ENCODE results near the gene ORAI2.

Gene ORAI2
- total RNA-seq: 35.9 to 54.6 (median 43.2) reads per million in 3 donors

DNA sequence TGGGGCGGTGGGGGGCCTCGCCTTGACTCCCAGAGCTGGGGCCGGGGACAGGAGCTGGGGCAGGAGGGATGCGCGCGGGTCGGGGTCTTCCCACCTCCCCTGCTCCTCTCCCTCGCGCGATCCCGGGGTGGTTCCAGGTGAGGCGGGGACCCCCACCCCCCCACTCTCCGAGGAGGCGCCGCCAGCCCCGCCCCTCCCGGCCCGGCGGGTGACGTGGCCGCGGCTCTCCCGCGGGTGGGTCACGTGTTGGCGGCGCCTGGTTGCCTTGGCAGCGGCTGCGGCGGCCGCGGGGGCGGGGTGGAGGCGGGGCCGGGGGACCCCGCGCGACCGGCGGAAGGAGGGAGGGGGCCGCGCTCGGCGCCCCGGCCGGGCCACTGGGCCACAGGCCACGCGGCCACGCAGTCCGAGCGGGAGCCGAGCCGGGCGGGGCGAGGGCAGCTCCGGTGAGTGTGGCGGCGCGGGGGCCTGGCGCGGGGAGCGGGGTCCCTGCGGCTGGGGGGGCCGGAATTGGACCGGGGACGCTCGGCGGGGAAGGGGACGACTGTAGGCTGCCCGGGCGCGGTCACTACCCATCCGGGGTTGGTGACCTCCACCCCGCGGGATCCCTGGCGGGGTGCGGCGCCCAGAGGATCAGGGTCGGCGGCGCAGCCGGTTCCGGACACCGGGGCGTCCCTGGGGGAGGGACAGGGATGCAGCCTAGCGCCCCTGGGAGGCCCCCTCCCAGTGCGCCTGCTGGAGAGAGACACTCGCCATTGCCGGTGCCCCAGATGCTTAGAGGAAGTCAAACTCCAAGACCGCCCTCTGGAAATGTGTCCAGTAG, at the start of gene ORAI2:
Gene ORAI2 (plus strand): TSS at position 357 of the 820 bp plus-strand sequence. CDS start 5,382 bp downstream, outside the sequence.
- Histone ChIP-seq H3K4me3 (ENCODE audit: insufficient read depth, low read depth, low read length, poor library complexity, severe bottlenecking) (peak within 1 kb of the TSS; percentile 88), H3K4me1 (ENCODE audit: control insufficient read depth, insufficient read depth, low read length, poor library complexity, severe bottlenecking) (peaks cover 53% of the 10 kb centered on the region), H3K36me3 (ENCODE audit: control insufficient read depth, insufficient read depth, low read length) (peaks cover 4% of the 10 kb centered on the region), H3K27ac (ENCODE audit: insufficient read depth, low read length, poor library complexity, severe bottlenecking) (peak within 1 kb of the TSS; percentile 95), H3K27me3 (replicated peaks; ENCODE audit: control insufficient read depth, insufficient read depth, low read length, poor library complexity, severe bottlenecking) (no peaks in the 10 kb centered on the region), H3K9me3 (ENCODE audit: control insufficient read depth, low read length) (no peaks in the 10 kb centered on the region)
- DNase-seq: peak; percentile 79 to 85 (median 83)

DNA sequence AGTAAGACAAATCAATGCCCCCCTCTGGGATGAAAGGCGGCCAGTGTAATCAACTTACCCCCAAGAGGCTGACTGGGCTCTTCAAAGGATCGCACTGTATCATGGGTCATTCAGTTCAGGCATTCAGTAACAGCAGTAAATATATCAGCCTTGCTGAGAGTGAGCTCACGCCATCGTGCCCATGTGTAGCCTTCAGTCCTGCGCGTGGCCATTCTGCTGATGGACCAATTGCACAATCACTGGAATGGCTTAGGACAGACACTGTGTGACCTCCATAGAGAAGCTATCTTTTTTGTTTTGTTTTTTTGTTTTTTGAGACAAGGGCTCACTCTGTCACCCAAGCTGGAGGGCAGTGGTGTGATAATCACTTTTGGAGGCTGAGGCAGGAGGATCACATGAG, 46.3 kb upstream of the ORAI2 start:
- Histone ChIP-seq H3K36me3 (ENCODE audit: control insufficient read depth, insufficient read depth, low read length) (peaks cover 7% of the 10 kb centered on the region), H3K4me3 (ENCODE audit: insufficient read depth, low read depth, low read length, poor library complexity, severe bottlenecking) (no peak overlapping the region), H3K4me1 (ENCODE audit: control insufficient read depth, insufficient read depth, low read length, poor library complexity, severe bottlenecking) (no peaks in the 10 kb centered on the region)

DNA sequence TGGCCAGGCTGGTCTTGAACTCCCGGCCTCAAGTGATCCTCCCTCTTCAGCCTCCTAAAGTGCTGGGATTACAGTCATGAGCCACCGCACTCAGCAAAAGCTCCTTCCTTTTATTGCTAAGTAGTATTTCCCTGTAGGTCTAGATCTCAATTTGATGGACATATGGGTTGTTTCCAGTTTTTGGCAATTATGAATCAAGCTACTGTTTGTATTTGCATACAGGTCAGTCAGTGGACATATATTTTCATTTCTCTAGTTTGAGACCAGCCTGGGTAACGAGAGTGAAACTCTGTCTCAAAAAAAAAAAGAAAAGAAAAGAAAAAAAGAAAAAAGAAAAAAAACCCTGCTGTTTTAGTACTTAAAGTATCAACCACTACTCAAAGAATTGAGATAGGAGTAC, 43.6 kb upstream of the ORAI2 start:
- DNase-seq: no peak
- H3K9me3 ChIP-seq (ENCODE audit: control insufficient read depth, low read length): no peaks in the 10 kb centered on the region
- no peak overlapping the region for H3K27ac ChIP-seq (ENCODE audit: insufficient read depth, low read length, poor library complexity, severe bottlenecking)
- no peak overlapping the region for H3K4me3 ChIP-seq (ENCODE audit: insufficient read depth, low read depth, low read length, poor library complexity, severe bottlenecking)
- no peaks in the 10 kb centered on the region for H3K4me1 ChIP-seq (ENCODE audit: control insufficient read depth, insufficient read depth, low read length, poor library complexity, severe bottlenecking)
- peaks cover 7% of the 10 kb centered on the region for H3K36me3 ChIP-seq (ENCODE audit: control insufficient read depth, insufficient read depth, low read length)
- no peaks in the 10 kb centered on the region for H3K27me3 ChIP-seq (replicated peaks; ENCODE audit: control insufficient read depth, insufficient read depth, low read length, poor library complexity, severe bottlenecking)

More for the DNA sequence above, 46.3 kb upstream of the ORAI2 start:
- H3K27ac ChIP-seq (ENCODE audit: insufficient read depth, low read length, poor library complexity, severe bottlenecking): no peak overlapping the region
- no peaks in the 10 kb centered on the region for H3K27me3 ChIP-seq (replicated peaks; ENCODE audit: control insufficient read depth, insufficient read depth, low read length, poor library complexity, severe bottlenecking)
- DNase-seq: no peak
- H3K9me3 ChIP-seq (ENCODE audit: control insufficient read depth, low read length): no peaks in the 10 kb centered on the region

DNA sequence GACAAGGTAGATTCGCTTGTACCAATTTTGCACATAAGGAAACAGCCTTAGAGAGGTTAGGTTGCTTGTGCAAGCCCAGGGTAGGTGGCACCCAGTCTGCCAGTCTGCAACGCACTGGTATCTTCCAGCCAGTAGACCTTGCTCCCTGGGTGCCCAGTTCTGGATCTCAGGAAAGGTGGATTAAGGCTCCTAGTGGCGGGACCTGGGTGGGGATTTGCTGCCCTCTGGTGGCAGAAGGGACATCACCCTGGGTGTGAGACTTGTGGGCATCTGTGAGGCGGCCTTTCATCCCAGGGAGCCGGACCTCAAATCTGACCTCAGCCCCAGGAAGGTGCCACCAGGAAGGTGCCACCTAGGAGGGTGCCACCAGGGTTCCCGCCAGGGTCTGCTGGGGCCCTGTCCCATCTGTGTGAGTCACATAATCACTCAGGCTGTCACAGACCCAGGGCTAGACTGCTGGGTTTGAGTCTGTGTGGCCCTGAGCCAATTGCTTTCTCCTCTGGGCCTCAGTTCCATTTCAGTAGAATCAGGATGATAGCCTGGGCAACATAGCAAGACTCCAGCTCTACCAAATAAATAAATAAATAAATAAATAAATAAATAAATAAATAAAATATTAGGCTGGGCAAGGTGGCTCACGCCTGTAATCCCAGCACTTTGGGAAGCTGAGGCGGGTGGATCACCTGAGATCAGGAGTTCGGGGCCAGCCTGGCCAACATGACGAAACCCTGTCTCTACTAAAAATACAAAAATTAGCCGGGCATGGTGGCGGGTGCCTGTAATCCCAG, 42.5 kb upstream of the ORAI2 start:
- Histone ChIP-seq H3K4me1 (ENCODE audit: control insufficient read depth, insufficient read depth, low read length, poor library complexity, severe bottlenecking) (peaks cover 5% of the 10 kb centered on the region), H3K4me3 (ENCODE audit: insufficient read depth, low read depth, low read length, poor library complexity, severe bottlenecking) (no peak overlapping the region), H3K9me3 (ENCODE audit: control insufficient read depth, low read length) (no peaks in the 10 kb centered on the region), H3K27me3 (replicated peaks; ENCODE audit: control insufficient read depth, insufficient read depth, low read length, poor library complexity, severe bottlenecking) (no peaks in the 10 kb centered on the region), H3K27ac (ENCODE audit: insufficient read depth, low read length, poor library complexity, severe bottlenecking) (no peak overlapping the region), H3K36me3 (ENCODE audit: control insufficient read depth, insufficient read depth, low read length) (peaks cover 7% of the 10 kb centered on the region)
- peak; percentile 45 to 61 (median 46) for DNase-seq

DNA sequence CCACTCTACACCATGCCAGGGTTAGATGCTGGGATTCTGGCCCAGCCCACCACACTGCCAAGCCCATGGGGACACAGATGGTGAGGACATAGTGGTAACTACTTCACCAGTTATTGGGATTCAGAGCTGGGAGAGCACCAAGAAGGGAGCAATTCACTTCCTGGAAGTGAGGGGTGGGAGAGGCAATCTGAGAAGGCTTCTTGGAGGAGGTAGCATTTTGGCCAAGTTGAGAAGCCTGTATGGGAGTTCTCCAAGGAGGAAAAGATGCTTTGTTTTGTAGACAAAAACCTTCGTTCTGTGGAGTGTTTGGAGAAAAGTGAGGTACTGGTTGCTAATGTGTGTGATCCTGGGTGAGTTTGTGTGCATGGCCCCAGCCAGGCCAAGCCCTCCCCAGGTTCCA, 41.0 kb upstream of the ORAI2 start:
- Histone ChIP-seq H3K4me1 (ENCODE audit: control insufficient read depth, insufficient read depth, low read length, poor library complexity, severe bottlenecking) (peaks cover 13% of the 10 kb centered on the region), H3K27me3 (replicated peaks; ENCODE audit: control insufficient read depth, insufficient read depth, low read length, poor library complexity, severe bottlenecking) (no peaks in the 10 kb centered on the region), H3K4me3 (ENCODE audit: insufficient read depth, low read depth, low read length, poor library complexity, severe bottlenecking) (no peak overlapping the region), H3K27ac (ENCODE audit: insufficient read depth, low read length, poor library complexity, severe bottlenecking) (no peak overlapping the region), H3K9me3 (ENCODE audit: control insufficient read depth, low read length) (no peaks in the 10 kb centered on the region), H3K36me3 (ENCODE audit: control insufficient read depth, insufficient read depth, low read length) (no peaks in the 10 kb centered on the region)
- DNase-seq: no peak

DNA sequence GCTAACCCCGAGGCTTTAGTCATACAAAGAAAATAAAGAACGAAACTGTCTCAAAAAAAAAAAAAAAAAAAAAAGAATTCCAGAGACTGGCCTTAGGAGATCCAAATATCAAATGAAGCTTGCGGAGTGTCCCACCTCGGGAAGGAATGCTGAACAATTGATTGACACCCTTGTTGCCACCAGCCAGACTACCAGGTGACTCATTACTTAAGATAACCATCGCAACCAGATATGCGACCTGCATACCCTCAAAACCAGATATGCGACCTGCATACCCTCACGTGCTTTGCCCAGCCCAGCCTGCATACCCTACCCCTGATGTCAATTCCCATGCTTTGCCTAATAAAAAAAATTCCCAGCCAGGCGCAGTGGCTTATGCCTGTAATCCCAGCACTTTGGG, 39.9 kb upstream of the ORAI2 start:
- no peak overlapping the region for H3K27ac ChIP-seq (ENCODE audit: insufficient read depth, low read length, poor library complexity, severe bottlenecking)
- H3K36me3 ChIP-seq (ENCODE audit: control insufficient read depth, insufficient read depth, low read length): no peaks in the 10 kb centered on the region
- H3K4me3 ChIP-seq (ENCODE audit: insufficient read depth, low read depth, low read length, poor library complexity, severe bottlenecking): no peak overlapping the region
- no peak for DNase-seq
- H3K4me1 ChIP-seq (ENCODE audit: control insufficient read depth, insufficient read depth, low read length, poor library complexity, severe bottlenecking): peaks cover 14% of the 10 kb centered on the region
- no peaks in the 10 kb centered on the region for H3K27me3 ChIP-seq (replicated peaks; ENCODE audit: control insufficient read depth, insufficient read depth, low read length, poor library complexity, severe bottlenecking)
- H3K9me3 ChIP-seq (ENCODE audit: control insufficient read depth, low read length): no peaks in the 10 kb centered on the region

DNA sequence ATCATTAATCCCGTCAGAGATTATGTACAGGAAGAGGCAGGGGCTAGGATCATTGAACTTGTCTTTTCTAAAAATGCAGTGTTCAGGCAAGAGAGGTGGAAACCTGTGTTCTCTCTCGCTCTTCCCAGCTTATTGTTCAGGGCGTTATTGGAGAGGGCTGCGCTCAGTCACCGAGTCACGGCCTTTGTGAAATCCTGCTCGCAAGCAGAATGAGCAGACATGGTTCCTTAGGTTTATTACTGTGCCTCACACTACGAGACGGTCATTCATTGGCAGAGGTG, 37.8 kb upstream of the ORAI2 start:
- DNase-seq: no peak
- H3K27ac ChIP-seq (ENCODE audit: insufficient read depth, low read length, poor library complexity, severe bottlenecking): peak overlapping the region; percentile 89
- H3K4me3 ChIP-seq (ENCODE audit: insufficient read depth, low read depth, low read length, poor library complexity, severe bottlenecking): peak overlapping the region; percentile 96
- no peaks in the 10 kb centered on the region for H3K27me3 ChIP-seq (replicated peaks; ENCODE audit: control insufficient read depth, insufficient read depth, low read length, poor library complexity, severe bottlenecking)
- peaks cover 14% of the 10 kb centered on the region for H3K4me1 ChIP-seq (ENCODE audit: control insufficient read depth, insufficient read depth, low read length, poor library complexity, severe bottlenecking)
- peaks cover 17% of the 10 kb centered on the region for H3K36me3 ChIP-seq (ENCODE audit: control insufficient read depth, insufficient read depth, low read length)
- no peaks in the 10 kb centered on the region for H3K9me3 ChIP-seq (ENCODE audit: control insufficient read depth, low read length)

DNA sequence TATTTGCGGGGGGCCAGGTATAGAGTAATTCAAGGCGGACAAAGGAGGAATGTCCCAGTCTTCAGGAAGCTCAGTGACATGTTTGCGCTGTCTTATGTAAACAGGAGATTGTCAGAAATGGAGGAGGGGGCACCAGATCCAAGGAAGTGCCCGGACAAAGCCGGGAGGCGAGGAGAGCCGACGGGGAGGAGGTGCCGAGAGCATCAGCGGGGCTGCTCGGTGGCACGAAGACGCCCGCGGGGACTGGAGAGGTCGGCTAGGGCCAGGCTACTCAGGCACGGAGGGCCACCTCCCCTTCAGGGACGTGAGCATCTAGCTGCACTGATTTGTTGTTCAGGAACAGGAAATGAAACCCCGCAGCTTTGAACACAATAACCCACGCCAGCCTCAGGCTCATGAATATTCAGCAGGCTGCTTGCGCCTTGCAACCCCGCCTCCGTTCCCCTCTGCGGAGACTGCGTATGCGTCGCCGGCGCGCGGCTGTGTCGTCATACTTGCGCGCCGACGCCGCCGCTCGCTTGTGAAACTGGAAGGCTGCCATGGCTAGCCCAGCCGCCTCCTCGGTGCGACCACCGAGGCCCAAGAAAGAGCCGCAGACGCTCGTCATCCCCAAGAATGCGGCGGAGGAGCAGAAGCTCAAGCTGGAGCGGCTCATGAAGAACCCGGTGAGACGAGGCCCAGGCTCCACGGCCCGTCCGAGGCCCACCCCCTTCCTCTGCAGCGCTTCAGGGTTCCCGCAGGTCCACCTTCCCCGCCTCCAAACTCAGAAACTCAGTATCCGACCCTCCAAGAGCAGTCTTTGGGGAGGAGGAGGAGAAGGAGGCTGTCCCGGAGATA, 37.3 kb upstream of the ORAI2 start, which contains the start of gene PRKRIP1:
Gene PRKRIP1 (plus strand): TSS at position 491 of the 837 bp plus-strand sequence. CDS start 49 bp downstream, at position 540.
- Histone ChIP-seq H3K27ac (ENCODE audit: insufficient read depth, low read length, poor library complexity, severe bottlenecking) (peak within 1 kb of the TSS; percentile 89), H3K4me1 (ENCODE audit: control insufficient read depth, insufficient read depth, low read length, poor library complexity, severe bottlenecking) (peaks cover 14% of the 10 kb centered on the region), H3K4me3 (ENCODE audit: insufficient read depth, low read depth, low read length, poor library complexity, severe bottlenecking) (peak within 1 kb of the TSS; percentile 96), H3K9me3 (ENCODE audit: control insufficient read depth, low read length) (no peaks in the 10 kb centered on the region), H3K36me3 (ENCODE audit: control insufficient read depth, insufficient read depth, low read length) (peaks cover 23% of the 10 kb centered on the region), H3K27me3 (replicated peaks; ENCODE audit: control insufficient read depth, insufficient read depth, low read length, poor library complexity, severe bottlenecking) (no peaks in the 10 kb centered on the region)
- DNase-seq: peak; percentile 84 to 90 (median 88)

DNA sequence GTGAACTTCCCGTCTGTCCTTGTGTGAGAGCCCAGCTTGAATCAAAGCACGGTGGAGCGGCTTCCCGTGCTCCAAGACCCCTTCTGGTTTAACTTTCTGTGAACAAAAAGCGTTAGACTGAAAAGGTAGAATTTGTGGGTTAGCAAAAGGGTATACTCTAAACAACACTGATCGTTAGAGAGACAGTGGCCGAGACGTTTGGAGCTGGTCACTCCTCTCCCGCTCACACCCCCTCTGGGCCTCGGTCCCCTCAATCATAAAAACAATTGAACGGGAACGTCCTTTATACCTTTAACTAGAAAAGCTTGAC, 36.7 kb upstream of the ORAI2 start:
- no peak for DNase-seq
- Histone ChIP-seq H3K4me3 (ENCODE audit: insufficient read depth, low read depth, low read length, poor library complexity, severe bottlenecking) (peak overlapping the region; percentile 96), H3K9me3 (ENCODE audit: control insufficient read depth, low read length) (no peaks in the 10 kb centered on the region), H3K27me3 (replicated peaks; ENCODE audit: control insufficient read depth, insufficient read depth, low read length, poor library complexity, severe bottlenecking) (no peaks in the 10 kb centered on the region), H3K4me1 (ENCODE audit: control insufficient read depth, insufficient read depth, low read length, poor library complexity, severe bottlenecking) (peaks cover 14% of the 10 kb centered on the region), H3K36me3 (ENCODE audit: control insufficient read depth, insufficient read depth, low read length) (peaks cover 24% of the 10 kb centered on the region), H3K27ac (ENCODE audit: insufficient read depth, low read length, poor library complexity, severe bottlenecking) (peak overlapping the region; percentile 89)

Data from effector memory CD4-positive, alpha-beta T cell (primary cell).